WTC11 (cell line): ENCODE results near the gene CFAP119.

ENCODE experiments used
- CBFB ChIP-seq: sonication (generic); formaldehyde crosslinking; IDR thresholded peaks from 2 replicates; pipeline ENCODE4 v1.8.1; 2022; ENCODE audit warnings: mild to moderate bottlenecking, low read depth, missing genetic modification reagents
- CREM ChIP-seq: sonication (generic); formaldehyde crosslinking; IDR thresholded peaks from 2 replicates; pipeline ENCODE4 v1.8.1; 2022; ENCODE audit warnings: mild to moderate bottlenecking, missing genetic modification reagents, moderate library complexity
- NR1H2 ChIP-seq: sonication (generic); formaldehyde crosslinking; IDR thresholded peaks from 2 replicates; pipeline ENCODE4 v1.9.0; 2021; ENCODE audit warnings: mild to moderate bottlenecking, moderate library complexity, missing genetic modification reagents
- TF ChIP-seq, protein P1 (sequence below): fragments of 200-600 bp; IDR thresholded peaks from 2 replicates; pipeline ENCODE4 v1.8.0; 2022; ENCODE audit warnings: antibody characterized with exemption

DNA sequence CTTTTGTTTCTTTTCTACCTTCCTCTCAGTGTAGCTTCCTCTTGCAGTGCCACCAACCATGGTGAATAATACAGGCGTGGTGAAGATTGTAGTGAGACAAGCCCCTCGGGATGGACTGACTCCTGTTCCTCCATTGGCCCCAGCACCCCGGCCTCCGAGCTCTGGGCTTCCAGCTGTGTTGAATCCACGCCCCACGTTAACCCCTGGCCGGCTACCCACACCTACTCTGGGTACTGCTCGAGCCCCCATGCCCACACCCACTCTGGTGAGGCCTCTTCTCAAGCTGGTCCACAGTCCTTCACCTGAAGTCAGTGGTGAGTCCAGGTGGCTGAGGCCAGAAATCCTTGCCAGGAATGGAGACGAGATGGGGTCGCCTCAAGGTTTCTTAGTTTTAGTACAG is 38.9 kb downstream of the CFAP119 start:
- TF ChIP-seq, protein P1, sequence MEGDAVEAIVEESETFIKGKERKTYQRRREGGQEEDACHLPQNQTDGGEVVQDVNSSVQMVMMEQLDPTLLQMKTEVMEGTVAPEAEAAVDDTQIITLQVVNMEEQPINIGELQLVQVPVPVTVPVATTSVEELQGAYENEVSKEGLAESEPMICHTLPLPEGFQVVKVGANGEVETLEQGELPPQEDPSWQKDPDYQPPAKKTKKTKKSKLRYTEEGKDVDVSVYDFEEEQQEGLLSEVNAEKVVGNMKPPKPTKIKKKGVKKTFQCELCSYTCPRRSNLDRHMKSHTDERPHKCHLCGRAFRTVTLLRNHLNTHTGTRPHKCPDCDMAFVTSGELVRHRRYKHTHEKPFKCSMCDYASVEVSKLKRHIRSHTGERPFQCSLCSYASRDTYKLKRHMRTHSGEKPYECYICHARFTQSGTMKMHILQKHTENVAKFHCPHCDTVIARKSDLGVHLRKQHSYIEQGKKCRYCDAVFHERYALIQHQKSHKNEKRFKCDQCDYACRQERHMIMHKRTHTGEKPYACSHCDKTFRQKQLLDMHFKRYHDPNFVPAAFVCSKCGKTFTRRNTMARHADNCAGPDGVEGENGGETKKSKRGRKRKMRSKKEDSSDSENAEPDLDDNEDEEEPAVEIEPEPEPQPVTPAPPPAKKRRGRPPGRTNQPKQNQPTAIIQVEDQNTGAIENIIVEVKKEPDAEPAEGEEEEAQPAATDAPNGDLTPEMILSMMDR: no peak
- TF ChIP-seq NR1H2 (CRISPR knock-in tag) (no peak), CBFB (CRISPR knock-in tag) (no peak), CREM (CRISPR knock-in tag) (no peak)
